ENCODE data around the gene IL18BP.

The IL18BP gene

GRCh38 chr11:71986131-71986530 lies 12.6 kb upstream of the IL18BP start:
- H3K4me3 ChIP-seq (ENCODE audit: control insufficient read depth in 1 of 7, extremely low read depth in 1 of 7, insufficient read depth in 4 of 7, low read depth in 2 of 7, low read length in 6 of 7): no peak overlapping the region
- ChIA-PET CTCF (interaction anchor here (0.6 to 8.7 kb wide), 9 partner anchors 9 to 54 kb away, joined by 3 to 67 read pairs (median 4); partner anchors contain the start of gene IL18BP), POLR2A (interaction anchor here (1.3 kb wide), 1 partner anchor 13 kb away, joined by 3 read pairs; the partner anchor contains the start of gene IL18BP)
- WGBS (ENCODE audit: insufficient coverage): no CpG with 5 or more reads among the region's 2 CpGs
- H3K9me3 ChIP-seq (ENCODE audit: control extremely low read depth in 1 of 5, control insufficient read depth in 4 of 5, insufficient read depth in 2 of 5, low read depth in 1 of 5, low read length in 4 of 5): no peaks in the 10 kb centered on the region
- H3K4me1 ChIP-seq (ENCODE audit: control extremely low read depth in 1 of 4, control insufficient read depth in 4 of 4, insufficient read depth in 4 of 4, low read length in 3 of 4): peaks cover 0 to 17% (median 11%) of the 10 kb centered on the region in 4 experiments
- H3K27me3 ChIP-seq (replicated peaks in 2 of 5; ENCODE audit: control insufficient read depth in 4 of 5, insufficient read depth in 5 of 5, low read length in 4 of 5): no peaks in the 10 kb centered on the region
- peak in 2 of 3 donors; percentile 50 to 64 for DNase-seq
- H3K36me3 ChIP-seq (ENCODE audit: control insufficient read depth in 4 of 4, insufficient read depth in 4 of 4, low read length in 3 of 4): peaks cover 9 to 29% (median 10%) of the 10 kb centered on the region in 4 experiments
- peak overlapping the region in 1 of 2 experiments; percentile 37 for H3K27ac ChIP-seq (ENCODE audit: insufficient read depth in 1 of 2, low read depth in 1 of 2, low read length in 2 of 2, poor library complexity in 1 of 2, severe bottlenecking in 2 of 2)

GRCh38 chr11:71987521-71987920 lies 11.2 kb upstream of the IL18BP start:
- DNase-seq: no peak
- POLR2A ChIA-PET: no interaction called here

GRCh38 chr11:71988050-71988449 lies 10.7 kb upstream of the IL18BP start:
- no peak overlapping the region for H3K27ac ChIP-seq (ENCODE audit: insufficient read depth in 1 of 2, low read depth in 1 of 2, low read length in 2 of 2, poor library complexity in 1 of 2, severe bottlenecking in 2 of 2)
- peaks cover 0 to 31% (median 18%) of the 10 kb centered on the region in 4 experiments for H3K4me1 ChIP-seq (ENCODE audit: control extremely low read depth in 1 of 4, control insufficient read depth in 4 of 4, insufficient read depth in 4 of 4, low read length in 3 of 4)
- WGBS (ENCODE audit: insufficient coverage): 100% methylated on average over 2 of the region's 3 CpGs
- POLR2A ChIA-PET: no interaction called here
- H3K36me3 ChIP-seq (ENCODE audit: control insufficient read depth in 4 of 4, insufficient read depth in 4 of 4, low read length in 3 of 4): peaks cover 8 to 20% (median 10%) of the 10 kb centered on the region in 4 experiments
- H3K27me3 ChIP-seq (replicated peaks in 2 of 5; ENCODE audit: control insufficient read depth in 4 of 5, insufficient read depth in 5 of 5, low read length in 4 of 5): no peaks in the 10 kb centered on the region
- DNase-seq: no peak
- CTCF ChIA-PET: interaction anchor here (1.0 to 8.7 kb wide), 4 partner anchors 11 to 37 kb away, joined by 3 to 67 read pairs (median 4); no protein-coding TSS in a partner anchor
- no peak overlapping the region for H3K4me3 ChIP-seq (ENCODE audit: control insufficient read depth in 1 of 7, extremely low read depth in 1 of 7, insufficient read depth in 4 of 7, low read depth in 2 of 7, low read length in 6 of 7)
- no peaks in the 10 kb centered on the region for H3K9me3 ChIP-seq (ENCODE audit: control extremely low read depth in 1 of 5, control insufficient read depth in 4 of 5, insufficient read depth in 2 of 5, low read depth in 1 of 5, low read length in 4 of 5)

More at GRCh38 chr11:71987521-71987920, 11.2 kb upstream of the IL18BP start:
- WGBS (ENCODE audit: insufficient coverage): no CpG with 5 or more reads among the region's 2 CpGs
- no peaks in the 10 kb centered on the region for H3K9me3 ChIP-seq (ENCODE audit: control extremely low read depth in 1 of 5, control insufficient read depth in 4 of 5, insufficient read depth in 2 of 5, low read depth in 1 of 5, low read length in 4 of 5)
- H3K27ac ChIP-seq (ENCODE audit: insufficient read depth in 1 of 2, low read depth in 1 of 2, low read length in 2 of 2, poor library complexity in 1 of 2, severe bottlenecking in 2 of 2): no peak overlapping the region
- CTCF ChIA-PET: interaction anchor here (1.0 to 8.7 kb wide), 5 partner anchors 11 to 38 kb away, joined by 3 to 67 read pairs (median 5); no protein-coding TSS in a partner anchor
- H3K4me3 ChIP-seq (ENCODE audit: control insufficient read depth in 1 of 7, extremely low read depth in 1 of 7, insufficient read depth in 4 of 7, low read depth in 2 of 7, low read length in 6 of 7): no peak overlapping the region
- peaks cover 8 to 23% (median 9%) of the 10 kb centered on the region in 4 experiments for H3K36me3 ChIP-seq (ENCODE audit: control insufficient read depth in 4 of 4, insufficient read depth in 4 of 4, low read length in 3 of 4)
- peaks cover 0 to 30% (median 18%) of the 10 kb centered on the region in 4 experiments for H3K4me1 ChIP-seq (ENCODE audit: control extremely low read depth in 1 of 4, control insufficient read depth in 4 of 4, insufficient read depth in 4 of 4, low read length in 3 of 4)
- H3K27me3 ChIP-seq (replicated peaks in 2 of 5; ENCODE audit: control insufficient read depth in 4 of 5, insufficient read depth in 5 of 5, low read length in 4 of 5): no peaks in the 10 kb centered on the region

GRCh38 chr11:71990701-71991100 lies 8.0 kb upstream of the IL18BP start:
- ChIA-PET CTCF (interaction anchor here (1.2 to 8.7 kb wide), 4 partner anchors 10 to 23 kb away, joined by 3 to 67 read pairs (median 9); no protein-coding TSS in a partner anchor), POLR2A (no interaction called here)
- Histone ChIP-seq H3K9me3 (ENCODE audit: control extremely low read depth in 1 of 5, control insufficient read depth in 4 of 5, insufficient read depth in 2 of 5, low read depth in 1 of 5, low read length in 4 of 5) (no peaks in the 10 kb centered on the region), H3K27ac (ENCODE audit: insufficient read depth in 1 of 2, low read depth in 1 of 2, low read length in 2 of 2, poor library complexity in 1 of 2, severe bottlenecking in 2 of 2) (no peak overlapping the region), H3K36me3 (ENCODE audit: control insufficient read depth in 4 of 4, insufficient read depth in 4 of 4, low read length in 3 of 4) (peaks cover 4 to 16% (median 10%) of the 10 kb centered on the region in 4 experiments), H3K4me1 (ENCODE audit: control extremely low read depth in 1 of 4, control insufficient read depth in 4 of 4, insufficient read depth in 4 of 4, low read length in 3 of 4) (peaks cover 0 to 27% (median 16%) of the 10 kb centered on the region in 4 experiments), H3K4me3 (ENCODE audit: control insufficient read depth in 1 of 7, extremely low read depth in 1 of 7, insufficient read depth in 4 of 7, low read depth in 2 of 7, low read length in 6 of 7) (no peak overlapping the region), H3K27me3 (replicated peaks in 2 of 5; ENCODE audit: control insufficient read depth in 4 of 5, insufficient read depth in 5 of 5, low read length in 4 of 5) (no peaks in the 10 kb centered on the region)
- DNase-seq: no peak
- WGBS (ENCODE audit: insufficient coverage): 67% methylated on average over 3 of the region's 3 CpGs

- CTCF ChIA-PET: interaction anchor here (0.7 to 8.7 kb wide), 3 partner anchors 15 to 421 kb away, joined by 3 to 67 read pairs (median 12); no protein-coding TSS in a partner anchor
- Histone ChIP-seq H3K27ac (ENCODE audit: insufficient read depth in 1 of 2, low read depth in 1 of 2, low read length in 2 of 2, poor library complexity in 1 of 2, severe bottlenecking in 2 of 2) (no peak overlapping the region), H3K27me3 (replicated peaks in 2 of 5; ENCODE audit: control insufficient read depth in 4 of 5, insufficient read depth in 5 of 5, low read length in 4 of 5) (no peaks in the 10 kb centered on the region), H3K4me3 (ENCODE audit: control insufficient read depth in 1 of 7, extremely low read depth in 1 of 7, insufficient read depth in 4 of 7, low read depth in 2 of 7, low read length in 6 of 7) (no peak overlapping the region), H3K4me1 (ENCODE audit: control extremely low read depth in 1 of 4, control insufficient read depth in 4 of 4, insufficient read depth in 4 of 4, low read length in 3 of 4) (peaks cover 0 to 20% (median 9%) of the 10 kb centered on the region in 4 experiments), H3K36me3 (ENCODE audit: control insufficient read depth in 4 of 4, insufficient read depth in 4 of 4, low read length in 3 of 4) (peaks cover 4 to 20% (median 10%) of the 10 kb centered on the region in 4 experiments), H3K9me3 (ENCODE audit: control extremely low read depth in 1 of 5, control insufficient read depth in 4 of 5, insufficient read depth in 2 of 5, low read depth in 1 of 5, low read length in 4 of 5) (no peaks in the 10 kb centered on the region)
- peak; percentile 66 to 93 (median 90) for DNase-seq
- 35% methylated on average over 3 of the region's 3 CpGs for WGBS (ENCODE audit: insufficient coverage)
- POLR2A ChIA-PET: interaction anchor here (0.6 kb wide), 1 partner anchor 232 kb away, joined by 3 read pairs; no protein-coding TSS in a partner anchor
Measured at GRCh38 chr11:71991494-71991893, 7.2 kb upstream of the IL18BP start.

- Histone ChIP-seq H3K27me3 (replicated peaks in 2 of 5; ENCODE audit: control insufficient read depth in 4 of 5, insufficient read depth in 5 of 5, low read length in 4 of 5) (no peaks in the 10 kb centered on the region), H3K36me3 (ENCODE audit: control insufficient read depth in 4 of 4, insufficient read depth in 4 of 4, low read length in 3 of 4) (peaks cover 4 to 19% (median 12%) of the 10 kb centered on the region in 4 experiments), H3K9me3 (ENCODE audit: control extremely low read depth in 1 of 5, control insufficient read depth in 4 of 5, insufficient read depth in 2 of 5, low read depth in 1 of 5, low read length in 4 of 5) (no peaks in the 10 kb centered on the region), H3K27ac (ENCODE audit: insufficient read depth in 1 of 2, low read depth in 1 of 2, low read length in 2 of 2, poor library complexity in 1 of 2, severe bottlenecking in 2 of 2) (no peak overlapping the region), H3K4me3 (ENCODE audit: control insufficient read depth in 1 of 7, extremely low read depth in 1 of 7, insufficient read depth in 4 of 7, low read depth in 2 of 7, low read length in 6 of 7) (no peak overlapping the region), H3K4me1 (ENCODE audit: control extremely low read depth in 1 of 4, control insufficient read depth in 4 of 4, insufficient read depth in 4 of 4, low read length in 3 of 4) (peaks cover 0 to 20% (median 9%) of the 10 kb centered on the region in 4 experiments)
- DNase-seq: no peak
- POLR2A ChIA-PET: no interaction called here
- WGBS (ENCODE audit: insufficient coverage): 100% methylated on average over 1 of the region's 3 CpGs
- CTCF ChIA-PET: interaction anchor here (0.8 to 8.7 kb wide), 2 partner anchors 15 to 22 kb away, joined by 3 to 67 read pairs; no protein-coding TSS in a partner anchor
Measured at GRCh38 chr11:71992136-71992730, 6.5 kb upstream of the IL18BP start.

GRCh38 chr11:71994786-71995185 lies 3.9 kb upstream of the IL18BP start:
- Histone ChIP-seq H3K9me3 (ENCODE audit: control extremely low read depth in 1 of 5, control insufficient read depth in 4 of 5, insufficient read depth in 2 of 5, low read depth in 1 of 5, low read length in 4 of 5) (no peaks in the 10 kb centered on the region), H3K36me3 (ENCODE audit: control insufficient read depth in 4 of 4, insufficient read depth in 4 of 4, low read length in 3 of 4) (peaks cover 0 to 19% (median 12%) of the 10 kb centered on the region in 4 experiments), H3K27ac (ENCODE audit: insufficient read depth in 1 of 2, low read depth in 1 of 2, low read length in 2 of 2, poor library complexity in 1 of 2, severe bottlenecking in 2 of 2) (no peak overlapping the region), H3K4me3 (ENCODE audit: control insufficient read depth in 1 of 7, extremely low read depth in 1 of 7, insufficient read depth in 4 of 7, low read depth in 2 of 7, low read length in 6 of 7) (no peak overlapping the region), H3K4me1 (ENCODE audit: control extremely low read depth in 1 of 4, control insufficient read depth in 4 of 4, insufficient read depth in 4 of 4, low read length in 3 of 4) (peaks cover 0 to 38% (median 24%) of the 10 kb centered on the region in 4 experiments), H3K27me3 (replicated peaks in 2 of 5; ENCODE audit: control insufficient read depth in 4 of 5, insufficient read depth in 5 of 5, low read length in 4 of 5) (no peaks in the 10 kb centered on the region)
- POLR2A ChIA-PET: no interaction called here
- DNase-seq: no peak
- CTCF ChIA-PET: interaction anchor here (0.8 to 13.3 kb wide), 4 partner anchors 10 to 66 kb away, joined by 3 to 110 read pairs (median 7); partner anchors contain the start of gene XNDC1N
- WGBS (ENCODE audit: insufficient coverage): no CpG with 5 or more reads among the region's 3 CpGs
